Measurements from ENCODE around the gene KRT7.

Gene KRT7

GRCh38 chr12:52207106-52207505, 25.9 kb upstream of the KRT7 start:
- no peaks in the 10 kb centered on the region for H3K4me1 ChIP-seq (ENCODE audit: insufficient read depth, low read length, severe bottlenecking)
- TF ChIP-seq EZH2 (IDR thresholded peaks at IDR 0.05; ENCODE audit: borderline replicate concordance, low read length): no peak
- no peak for TF ChIP-seq CTCF (IDR thresholded peaks at IDR 0.05; ENCODE audit: low read length)
- H4K20me1 ChIP-seq (ENCODE audit: insufficient read depth, low read length): no peaks in the 10 kb centered on the region
- H3K4me2 ChIP-seq (ENCODE audit: low read length): no peak overlapping the region
- no peaks in the 10 kb centered on the region for H3K79me2 ChIP-seq (ENCODE audit: insufficient read depth, low read length)
- H3K4me3 ChIP-seq (ENCODE audit: low read depth, low read length, poor library complexity, severe bottlenecking): no peak overlapping the region
- no peaks in the 10 kb centered on the region for H3K9me3 ChIP-seq (ENCODE audit: low read length)
- H3K9me2 ChIP-seq (ENCODE audit: low read depth, low read length): no peaks in the 10 kb centered on the region
- H3K9ac ChIP-seq (ENCODE audit: low read length): no peak overlapping the region
- no peak overlapping the region for H3K27ac ChIP-seq (ENCODE audit: low read depth, low read length, poor library complexity, severe bottlenecking)
- no peak overlapping the region for H2AFZ ChIP-seq (ENCODE audit: low read length)
- no peaks in the 10 kb centered on the region for H3F3A ChIP-seq (ENCODE audit: insufficient read depth, low read length)
- H3K36me3 ChIP-seq (ENCODE audit: insufficient read depth, low read length): no peaks in the 10 kb centered on the region
- no peaks in the 10 kb centered on the region; the same call in 1 of the 2 replicates for H3K27me3 ChIP-seq (ENCODE audit: insufficient read depth, low read length)

- H3K9ac ChIP-seq (ENCODE audit: low read length): no peak overlapping the region
- no peaks in the 10 kb centered on the region for H3K4me1 ChIP-seq (ENCODE audit: insufficient read depth, low read length, severe bottlenecking)
- no peaks in the 10 kb centered on the region; the same call in 1 of the 2 replicates for H3K27me3 ChIP-seq (ENCODE audit: insufficient read depth, low read length)
- no peaks in the 10 kb centered on the region for H3K9me3 ChIP-seq (ENCODE audit: low read length)
- no peak overlapping the region for H3K4me3 ChIP-seq (ENCODE audit: low read depth, low read length, poor library complexity, severe bottlenecking)
- no peaks in the 10 kb centered on the region for H3K36me3 ChIP-seq (ENCODE audit: insufficient read depth, low read length)
- H3K27ac ChIP-seq (ENCODE audit: low read depth, low read length, poor library complexity, severe bottlenecking): no peak overlapping the region
- H3K9me2 ChIP-seq (ENCODE audit: low read depth, low read length): no peaks in the 10 kb centered on the region
- TF ChIP-seq EZH2 (IDR thresholded peaks at IDR 0.05; ENCODE audit: borderline replicate concordance, low read length) (no peak), CTCF (IDR thresholded peaks at IDR 0.05; ENCODE audit: low read length) (no peak)
- H3K79me2 ChIP-seq (ENCODE audit: insufficient read depth, low read length): no peaks in the 10 kb centered on the region
- H3K4me2 ChIP-seq (ENCODE audit: low read length): no peak overlapping the region
- no peak overlapping the region for H2AFZ ChIP-seq (ENCODE audit: low read length)
- no peaks in the 10 kb centered on the region for H4K20me1 ChIP-seq (ENCODE audit: insufficient read depth, low read length)
- H3F3A ChIP-seq (ENCODE audit: insufficient read depth, low read length): no peaks in the 10 kb centered on the region
These were observed 25.1 kb upstream of the KRT7 start for GRCh38 chr12:52207895-52208294.

GRCh38 chr12:52208424-52209165, 24.4 kb upstream of the KRT7 start:
- Histone ChIP-seq H3K9me3 (ENCODE audit: low read length) (no peaks in the 10 kb centered on the region), H3F3A (ENCODE audit: insufficient read depth, low read length) (no peaks in the 10 kb centered on the region), H3K4me1 (ENCODE audit: insufficient read depth, low read length, severe bottlenecking) (no peaks in the 10 kb centered on the region), H2AFZ (ENCODE audit: low read length) (no peak overlapping the region), H4K20me1 (ENCODE audit: insufficient read depth, low read length) (no peaks in the 10 kb centered on the region), H3K36me3 (ENCODE audit: insufficient read depth, low read length) (no peaks in the 10 kb centered on the region), H3K79me2 (ENCODE audit: insufficient read depth, low read length) (no peaks in the 10 kb centered on the region), H3K27ac (ENCODE audit: low read depth, low read length, poor library complexity, severe bottlenecking) (no peak overlapping the region), H3K4me3 (ENCODE audit: low read depth, low read length, poor library complexity, severe bottlenecking) (no peak overlapping the region), H3K9me2 (ENCODE audit: low read depth, low read length) (no peaks in the 10 kb centered on the region), H3K27me3 (ENCODE audit: insufficient read depth, low read length) (no peaks in the 10 kb centered on the region; the same call in 1 of the 2 replicates), H3K9ac (ENCODE audit: low read length) (no peak overlapping the region), H3K4me2 (ENCODE audit: low read length) (no peak overlapping the region)
- no peak for TF ChIP-seq EZH2 (IDR thresholded peaks at IDR 0.05; ENCODE audit: borderline replicate concordance, low read length)

- no peaks in the 10 kb centered on the region for H3K9me3 ChIP-seq (ENCODE audit: low read length)
- H3K27ac ChIP-seq (ENCODE audit: low read depth, low read length, poor library complexity, severe bottlenecking): no peak overlapping the region
- H3K79me2 ChIP-seq (ENCODE audit: insufficient read depth, low read length): no peaks in the 10 kb centered on the region
- H3K9ac ChIP-seq (ENCODE audit: low read length): no peak overlapping the region
- H3F3A ChIP-seq (ENCODE audit: insufficient read depth, low read length): no peaks in the 10 kb centered on the region
- no peak overlapping the region for H3K4me3 ChIP-seq (ENCODE audit: low read depth, low read length, poor library complexity, severe bottlenecking)
- no peaks in the 10 kb centered on the region; the same call in 1 of the 2 replicates for H3K27me3 ChIP-seq (ENCODE audit: insufficient read depth, low read length)
- no peak overlapping the region for H2AFZ ChIP-seq (ENCODE audit: low read length)
- H3K4me1 ChIP-seq (ENCODE audit: insufficient read depth, low read length, severe bottlenecking): no peaks in the 10 kb centered on the region
- H4K20me1 ChIP-seq (ENCODE audit: insufficient read depth, low read length): no peaks in the 10 kb centered on the region
- H3K4me2 ChIP-seq (ENCODE audit: low read length): no peak overlapping the region
- TF ChIP-seq CTCF (IDR thresholded peaks at IDR 0.05; ENCODE audit: low read length) (no peak), EZH2 (IDR thresholded peaks at IDR 0.05; ENCODE audit: borderline replicate concordance, low read length) (no peak)
- H3K36me3 ChIP-seq (ENCODE audit: insufficient read depth, low read length): no peaks in the 10 kb centered on the region
- H3K9me2 ChIP-seq (ENCODE audit: low read depth, low read length): no peaks in the 10 kb centered on the region
These were observed 23.7 kb upstream of the KRT7 start for GRCh38 chr12:52209321-52209720.

Data from OCI-LY1 (cell line).